Epithelial cell of esophagus (primary cell): Measurements from ENCODE around the gene C11orf91.
A peak's percentile ranks its signal among the peaks of the same experiment; 100 is the strongest.
"Not testable (repeated sequence)": the region's sequence is repeated elsewhere in the genome, so short reads cannot be mapped to it uniquely, and the experiment has no call there.

Experiments
- DNase-seq: peaks from one replicate; pipeline ENCODE4 v3.0.0; 2010; ENCODE audit warnings: low read depth
- H3K4me3 ChIP-seq: 2 replicates; pipeline ENCODE4 v1.5.1; 2011; ENCODE audit warnings: mild to moderate bottlenecking, low read length, control low read depth
- TF ChIP-seq, protein P1 (sequence below): IDR thresholded peaks from 2 replicates; pipeline ENCODE4 v1.5.1; 2011; ENCODE audit warnings: low read depth, mild to moderate bottlenecking, low read length, control low read depth, inconsistent platforms; ENCODE audit not compliant: insufficient read depth; ENCODE audit errors: missing control alignments

The C11orf91 gene

GRCh38 chr11:33668468-33668825, 32.2 kb downstream of the C11orf91 start:
- H3K4me3 ChIP-seq, result no peak overlapping the region
- TF ChIP-seq, protein P1, sequence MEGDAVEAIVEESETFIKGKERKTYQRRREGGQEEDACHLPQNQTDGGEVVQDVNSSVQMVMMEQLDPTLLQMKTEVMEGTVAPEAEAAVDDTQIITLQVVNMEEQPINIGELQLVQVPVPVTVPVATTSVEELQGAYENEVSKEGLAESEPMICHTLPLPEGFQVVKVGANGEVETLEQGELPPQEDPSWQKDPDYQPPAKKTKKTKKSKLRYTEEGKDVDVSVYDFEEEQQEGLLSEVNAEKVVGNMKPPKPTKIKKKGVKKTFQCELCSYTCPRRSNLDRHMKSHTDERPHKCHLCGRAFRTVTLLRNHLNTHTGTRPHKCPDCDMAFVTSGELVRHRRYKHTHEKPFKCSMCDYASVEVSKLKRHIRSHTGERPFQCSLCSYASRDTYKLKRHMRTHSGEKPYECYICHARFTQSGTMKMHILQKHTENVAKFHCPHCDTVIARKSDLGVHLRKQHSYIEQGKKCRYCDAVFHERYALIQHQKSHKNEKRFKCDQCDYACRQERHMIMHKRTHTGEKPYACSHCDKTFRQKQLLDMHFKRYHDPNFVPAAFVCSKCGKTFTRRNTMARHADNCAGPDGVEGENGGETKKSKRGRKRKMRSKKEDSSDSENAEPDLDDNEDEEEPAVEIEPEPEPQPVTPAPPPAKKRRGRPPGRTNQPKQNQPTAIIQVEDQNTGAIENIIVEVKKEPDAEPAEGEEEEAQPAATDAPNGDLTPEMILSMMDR, result no peak
- DNase-seq, result no peak

DNA sequence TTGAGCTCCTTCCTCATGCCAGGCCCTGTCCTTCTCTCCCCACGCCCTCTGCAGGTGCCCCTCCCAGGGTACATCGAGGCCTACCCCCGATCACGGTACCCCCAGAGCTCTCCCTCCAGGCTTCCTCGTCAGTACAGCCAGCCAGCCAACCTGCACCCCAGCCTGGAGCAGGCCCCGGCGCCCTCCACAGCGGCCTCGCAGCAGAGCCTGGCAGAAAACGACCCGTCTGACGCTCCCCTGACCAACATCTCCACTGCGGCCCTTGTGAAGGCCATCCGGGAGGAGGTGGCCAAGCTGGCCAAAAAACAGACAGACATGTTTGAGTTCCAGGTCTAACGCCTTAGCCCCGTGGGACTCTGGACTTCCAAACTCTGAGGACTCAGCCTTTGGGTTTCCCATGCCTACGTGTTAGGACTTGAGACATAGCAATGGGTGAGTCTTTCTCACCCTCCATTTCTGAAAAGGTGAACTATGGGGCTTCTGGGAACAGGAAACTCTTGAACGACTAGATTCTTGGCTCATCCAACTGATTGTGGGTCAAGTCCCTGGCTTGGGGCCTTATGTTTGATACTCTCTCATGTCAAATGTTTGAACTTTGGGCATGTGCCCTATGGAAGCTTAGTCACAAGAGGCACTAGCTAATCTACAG, 32.7 kb downstream of the C11orf91 start:
- no peak overlapping the region for H3K4me3 ChIP-seq
- TF ChIP-seq, protein P1, result no peak
- peak; percentile 86 for DNase-seq

- TF ChIP-seq, protein P1, result no peak
- no peak for DNase-seq
- no peak overlapping the region for H3K4me3 ChIP-seq
Observed at GRCh38 chr11:33665350-33666106, 35.1 kb downstream of the C11orf91 start.

- DNase-seq, result no peak
- TF ChIP-seq, protein P1, result no peak
- no peak overlapping the region for H3K4me3 ChIP-seq
Observed at GRCh38 chr11:33664827-33665226, 35.8 kb downstream of the C11orf91 start.

- TF ChIP-seq, protein P1, result no peak
- H3K4me3 ChIP-seq, result no peak overlapping the region
- no peak for DNase-seq
Observed at GRCh38 chr11:33664166-33664565, 36.5 kb downstream of the C11orf91 start.

GRCh38 chr11:33663121-33663520, 37.5 kb downstream of the C11orf91 start:
- H3K4me3 ChIP-seq, result no peak overlapping the region
- TF ChIP-seq, protein P1, result no peak

GRCh38 chr11:33661526-33661925, 39.1 kb downstream of the C11orf91 start:
- H3K4me3 ChIP-seq, DNase-seq: not testable (repeated sequence)

More at GRCh38 chr11:33663121-33663520, 37.5 kb downstream of the C11orf91 start:
- DNase-seq, result no peak
